Measurements from ENCODE around the gene NPIPA1.
"Not testable (repeated sequence)": the region's sequence is repeated elsewhere in the genome, so short reads cannot be mapped to it uniquely, and the experiment has no call there.

Gene NPIPA1

DNA sequence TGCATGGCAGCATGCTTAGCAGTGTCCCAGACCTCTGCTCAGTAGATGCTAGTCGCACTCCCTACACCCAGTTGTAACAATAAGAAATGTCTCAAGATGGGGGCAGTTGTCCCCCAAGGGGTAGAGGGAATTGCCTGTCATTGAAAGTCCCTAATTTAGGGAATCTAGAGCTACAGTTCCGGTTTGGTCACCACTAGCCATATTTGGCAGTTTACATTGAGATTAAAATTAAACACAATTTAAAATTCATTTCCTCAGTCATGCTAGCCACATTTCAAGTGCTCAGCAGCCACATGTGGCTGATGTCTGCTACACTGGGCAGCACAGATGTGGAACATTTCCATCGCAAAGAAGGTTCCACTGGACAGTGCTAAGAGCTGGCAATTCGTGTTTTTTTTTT lies 41.7 kb downstream of the NPIPA1 start:
- DNase-seq = not testable (repeated sequence)

DNA sequence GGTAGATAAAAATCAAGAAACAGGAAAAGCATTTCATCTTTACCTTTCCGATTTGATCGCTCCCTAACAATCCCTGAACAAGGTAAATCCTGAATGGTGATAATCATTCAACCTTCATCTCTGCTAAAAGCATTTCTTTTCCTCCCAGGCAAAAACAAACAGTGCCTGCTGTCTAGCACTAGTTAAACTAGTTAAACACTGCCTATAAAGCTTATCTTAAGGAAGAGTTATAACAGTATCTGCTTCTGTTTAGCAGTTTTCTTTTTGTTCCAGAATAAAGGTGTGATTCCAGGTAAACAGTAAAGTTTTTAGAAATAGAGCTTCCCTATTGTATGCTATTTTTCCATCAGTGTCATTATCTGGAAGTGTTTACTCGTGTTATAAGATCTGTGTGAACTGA lies 44.0 kb downstream of the NPIPA1 start:
- DNase-seq = not testable (repeated sequence)

DNA sequence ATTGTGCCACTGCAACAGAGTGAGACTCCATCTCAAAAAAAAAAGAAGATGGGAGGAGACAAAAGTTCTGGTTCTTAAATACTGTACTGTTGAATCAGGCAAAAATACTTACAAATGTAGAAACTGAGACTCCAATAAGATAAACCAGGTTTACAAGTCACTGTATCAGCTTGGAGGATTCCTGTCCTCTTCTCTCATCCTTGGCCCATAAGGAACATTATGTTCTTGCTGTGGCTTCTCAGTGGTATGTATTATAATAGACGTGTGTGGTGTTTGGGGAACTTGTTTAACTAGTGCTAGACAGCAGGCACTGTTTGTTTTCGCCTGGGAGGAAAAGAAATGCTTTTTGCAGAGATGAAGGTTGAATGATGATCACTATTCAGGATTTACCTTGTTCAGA lies 45.3 kb downstream of the NPIPA1 start:
- not testable (repeated sequence) for DNase-seq

DNA sequence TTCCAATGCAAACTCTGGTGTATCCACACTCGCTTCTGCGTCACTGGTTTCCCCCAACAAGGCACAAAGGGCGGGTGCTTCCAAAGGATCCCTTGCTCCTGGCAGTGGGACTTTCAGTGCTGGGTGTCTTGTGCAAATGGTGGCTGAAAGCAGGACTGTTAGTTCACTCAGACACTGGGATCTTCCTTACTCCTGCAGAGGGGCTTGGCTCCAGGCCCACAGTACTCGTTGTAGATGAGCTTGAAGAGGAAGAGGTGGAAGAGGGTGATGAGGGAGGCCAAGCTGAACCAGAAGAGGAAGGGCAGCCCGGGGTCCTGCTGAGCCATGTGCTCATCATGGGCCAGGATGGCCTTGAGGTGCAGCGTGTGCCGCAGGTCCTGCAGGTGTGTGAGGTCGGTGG lies 50.8 kb downstream of the NPIPA1 start:
- not testable (repeated sequence) for DNase-seq

DNA sequence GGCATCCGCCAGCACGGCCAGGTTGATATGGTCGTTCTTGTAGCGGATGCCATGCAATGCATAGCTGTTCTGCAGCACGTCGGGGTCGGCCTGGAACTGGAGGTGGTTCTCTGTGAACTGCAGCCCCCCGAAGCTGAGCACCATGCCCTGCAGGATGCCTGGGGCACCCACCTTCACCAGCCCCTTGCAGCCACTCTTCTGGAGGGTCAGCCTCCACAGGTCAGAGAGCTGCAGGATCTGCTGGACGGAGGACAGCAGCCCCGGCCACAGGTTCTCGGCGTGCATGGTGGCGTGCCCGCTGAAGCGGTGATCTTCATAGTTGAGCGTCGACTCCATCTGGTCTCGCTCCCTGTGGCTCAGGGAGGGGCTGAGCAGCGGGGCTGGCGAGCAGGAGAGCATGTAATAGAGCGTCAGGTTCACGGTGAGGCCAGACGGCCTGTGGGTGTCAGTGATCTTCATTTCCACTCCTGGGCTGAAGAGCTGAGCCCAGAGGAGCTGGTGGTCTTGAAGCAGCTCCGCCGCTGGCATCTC lies 51.5 kb downstream of the NPIPA1 start:
- not testable (repeated sequence) for DNase-seq

DNA sequence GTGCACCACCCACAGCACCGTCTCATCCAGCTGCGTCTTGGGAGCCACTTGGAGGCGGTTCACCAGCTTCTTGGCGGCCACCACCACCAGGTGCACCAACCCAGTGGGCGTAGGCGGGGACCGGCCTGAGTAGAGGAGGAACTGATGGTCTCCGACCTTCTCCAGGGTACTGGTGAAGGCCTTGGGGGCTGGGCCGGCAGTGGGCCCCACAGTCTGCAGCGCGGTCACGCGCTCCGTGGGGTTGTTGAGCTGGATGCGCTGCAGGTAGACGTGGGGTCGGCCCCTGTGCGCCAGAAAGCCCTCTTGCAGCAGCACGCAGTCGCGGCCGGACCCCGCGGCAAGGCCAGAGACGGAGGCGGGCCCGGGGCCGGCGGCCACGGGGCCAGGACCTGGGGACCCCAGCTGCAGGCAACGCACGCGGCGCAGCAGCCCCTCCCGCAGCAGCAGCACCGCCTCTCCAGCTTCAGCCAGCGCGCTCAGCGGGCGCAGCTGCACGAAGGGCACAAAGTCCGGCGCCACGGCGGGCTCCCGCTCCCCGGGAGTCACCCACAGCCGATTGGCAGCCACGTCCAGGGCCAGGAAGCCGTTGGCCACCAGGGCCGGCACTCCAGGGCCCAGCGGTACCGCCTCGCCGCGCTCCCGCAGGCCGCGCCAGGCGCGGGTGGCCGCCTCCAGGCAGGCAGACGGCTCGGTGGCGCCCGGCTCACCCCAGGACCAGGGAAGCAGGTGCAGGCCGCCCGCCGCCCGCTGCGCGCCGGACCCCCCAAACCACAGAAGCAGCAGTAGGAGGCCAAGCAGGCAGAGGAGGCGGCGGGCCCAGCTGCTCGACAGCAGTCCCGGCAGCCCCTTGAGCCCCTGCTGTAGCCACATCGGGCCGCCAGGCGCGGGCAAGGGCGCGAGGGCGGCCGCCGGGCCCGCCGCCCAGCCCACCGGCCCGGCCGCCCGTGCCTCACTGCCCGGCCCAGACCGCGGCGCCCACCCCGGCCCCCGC lies 52.3 kb downstream of the NPIPA1 start:
- DNase-seq = not testable (repeated sequence)

DNA sequence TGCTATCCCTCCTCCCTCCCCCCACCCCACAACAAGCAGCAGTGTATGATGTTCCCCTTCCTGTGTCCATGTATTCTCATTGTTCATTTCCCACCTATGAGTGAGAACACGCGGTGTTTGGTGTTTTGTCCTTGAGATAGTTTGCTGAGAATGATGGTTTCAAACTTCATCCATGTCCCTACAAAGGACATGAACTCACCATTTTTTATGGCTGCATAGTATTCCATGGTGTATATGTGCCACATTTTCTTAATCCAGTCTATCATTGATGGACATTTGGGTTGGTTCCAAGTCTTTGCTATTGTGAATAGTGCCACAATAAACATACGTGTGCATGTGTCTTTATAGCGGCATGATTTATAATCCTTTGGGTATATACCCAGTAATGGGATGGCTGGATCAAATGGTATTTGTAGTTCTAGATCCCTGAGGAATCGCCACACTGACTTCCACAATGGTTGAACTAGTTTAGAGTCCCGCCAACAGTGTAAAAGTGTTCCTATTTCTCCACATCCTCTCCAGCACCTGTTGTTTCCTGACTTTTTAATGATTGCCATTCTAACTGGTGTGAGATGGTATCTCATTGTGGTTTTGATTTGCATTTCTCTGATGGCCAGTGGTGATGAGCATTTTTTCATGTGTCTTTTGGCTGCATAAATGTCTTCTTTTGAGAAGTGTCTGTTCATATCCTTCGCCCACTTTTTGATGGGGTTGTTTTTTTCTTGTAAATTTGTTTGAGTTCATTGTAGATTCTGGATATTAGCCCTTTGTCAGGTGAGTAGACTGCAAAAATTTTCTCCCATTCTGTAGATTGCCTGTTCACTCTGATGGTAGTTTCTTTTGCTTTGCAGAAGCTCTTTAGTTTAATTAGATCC lies 56.3 kb downstream of the NPIPA1 start:
- DNase-seq = not testable (repeated sequence)

DNA sequence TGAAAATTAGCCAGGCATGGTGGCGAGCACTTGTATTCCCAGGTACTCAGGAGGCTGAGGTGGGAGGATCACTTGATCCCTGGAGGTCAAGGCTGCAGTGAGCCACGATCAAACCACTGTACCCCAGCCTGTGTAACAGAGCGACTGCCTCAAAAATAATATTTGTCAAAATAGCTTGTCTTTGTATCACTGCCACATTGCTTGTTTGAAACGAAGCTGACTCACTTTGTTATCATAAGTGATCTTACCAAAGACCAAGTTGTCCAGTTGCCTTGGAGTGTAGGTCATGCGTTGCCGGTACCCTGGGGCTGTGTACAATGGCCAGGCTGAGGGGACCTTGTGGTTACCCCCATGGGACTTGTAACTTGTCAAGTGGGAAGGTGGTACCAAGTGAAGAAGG lies 59.5 kb downstream of the NPIPA1 start:
- DNase-seq = not testable (repeated sequence)

DNA sequence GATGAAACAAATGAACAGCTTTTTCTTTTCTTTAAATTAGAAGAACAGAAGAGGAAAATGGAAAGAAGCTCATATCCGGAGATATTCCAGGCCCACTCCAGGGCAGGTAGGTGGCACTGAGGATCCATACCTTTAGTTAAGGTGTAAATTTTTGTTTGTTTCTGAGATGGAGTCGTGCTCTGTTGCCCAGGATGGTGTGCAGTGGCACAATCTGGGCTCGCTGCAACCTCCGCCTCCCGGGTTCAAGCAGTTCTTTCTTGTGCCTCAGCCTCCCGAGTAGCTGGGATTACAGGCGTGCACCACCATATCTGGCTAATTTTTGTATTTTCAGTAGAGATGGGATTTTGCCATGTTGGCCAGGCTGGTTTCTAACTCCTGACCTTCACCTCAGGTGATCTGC lies 61.1 kb downstream of the NPIPA1 start:
- not testable (repeated sequence) for DNase-seq

DNA sequence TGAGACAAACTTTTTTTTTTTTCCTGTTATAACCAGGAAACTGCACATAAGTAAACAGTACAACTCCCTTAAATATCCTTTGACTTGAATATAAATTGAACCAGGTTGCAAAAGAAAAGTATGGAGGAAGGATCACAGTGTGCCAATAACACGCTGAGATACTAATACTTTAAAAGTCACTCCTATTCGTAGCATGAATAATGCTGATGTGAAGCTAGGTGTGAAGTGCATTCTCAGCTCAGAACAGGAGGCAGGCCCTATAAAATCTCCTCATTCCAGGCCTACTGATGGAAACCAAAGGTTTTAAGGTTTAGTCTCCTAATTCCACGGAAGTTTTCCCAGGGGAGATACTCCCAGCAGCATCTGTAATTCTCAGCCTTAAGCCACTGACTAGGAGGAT lies 62.6 kb downstream of the NPIPA1 start:
- DNase-seq = not testable (repeated sequence)
